GM12872 (cell line): ENCODE measurements around the gene CXCL17.

Experiments used
- TF ChIP-seq, protein P1 (sequence below): IDR thresholded peaks from 3 replicates; pipeline ENCODE4 v1.5.1; 2011; ENCODE audit warnings: low read depth, mild to moderate bottlenecking, low read length, moderate library complexity; ENCODE audit not compliant: insufficient read depth

The CXCL17 gene

DNA sequence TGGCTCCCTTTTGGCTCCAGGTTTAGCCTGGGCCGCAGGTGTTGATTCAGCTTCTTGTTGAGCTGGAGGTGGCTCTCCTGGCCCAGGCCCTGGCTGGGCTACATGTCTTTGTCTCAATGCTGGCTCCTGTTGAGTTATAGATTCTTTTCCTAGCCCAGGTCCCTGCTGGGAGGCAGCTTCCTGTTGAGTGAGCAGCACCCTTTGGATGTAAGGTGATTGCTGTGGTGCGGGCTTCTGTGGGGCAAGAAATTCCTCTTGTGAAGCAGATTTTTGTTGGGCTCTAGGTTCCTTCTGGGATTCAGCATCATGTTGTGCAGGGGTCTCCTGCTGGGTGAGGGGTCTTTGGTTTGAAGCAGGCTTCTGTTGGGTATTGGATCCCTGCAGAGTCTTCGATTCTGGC, 16.1 kb downstream of the CXCL17 start:
- TF ChIP-seq, protein P1, sequence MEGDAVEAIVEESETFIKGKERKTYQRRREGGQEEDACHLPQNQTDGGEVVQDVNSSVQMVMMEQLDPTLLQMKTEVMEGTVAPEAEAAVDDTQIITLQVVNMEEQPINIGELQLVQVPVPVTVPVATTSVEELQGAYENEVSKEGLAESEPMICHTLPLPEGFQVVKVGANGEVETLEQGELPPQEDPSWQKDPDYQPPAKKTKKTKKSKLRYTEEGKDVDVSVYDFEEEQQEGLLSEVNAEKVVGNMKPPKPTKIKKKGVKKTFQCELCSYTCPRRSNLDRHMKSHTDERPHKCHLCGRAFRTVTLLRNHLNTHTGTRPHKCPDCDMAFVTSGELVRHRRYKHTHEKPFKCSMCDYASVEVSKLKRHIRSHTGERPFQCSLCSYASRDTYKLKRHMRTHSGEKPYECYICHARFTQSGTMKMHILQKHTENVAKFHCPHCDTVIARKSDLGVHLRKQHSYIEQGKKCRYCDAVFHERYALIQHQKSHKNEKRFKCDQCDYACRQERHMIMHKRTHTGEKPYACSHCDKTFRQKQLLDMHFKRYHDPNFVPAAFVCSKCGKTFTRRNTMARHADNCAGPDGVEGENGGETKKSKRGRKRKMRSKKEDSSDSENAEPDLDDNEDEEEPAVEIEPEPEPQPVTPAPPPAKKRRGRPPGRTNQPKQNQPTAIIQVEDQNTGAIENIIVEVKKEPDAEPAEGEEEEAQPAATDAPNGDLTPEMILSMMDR, result no peak

DNA sequence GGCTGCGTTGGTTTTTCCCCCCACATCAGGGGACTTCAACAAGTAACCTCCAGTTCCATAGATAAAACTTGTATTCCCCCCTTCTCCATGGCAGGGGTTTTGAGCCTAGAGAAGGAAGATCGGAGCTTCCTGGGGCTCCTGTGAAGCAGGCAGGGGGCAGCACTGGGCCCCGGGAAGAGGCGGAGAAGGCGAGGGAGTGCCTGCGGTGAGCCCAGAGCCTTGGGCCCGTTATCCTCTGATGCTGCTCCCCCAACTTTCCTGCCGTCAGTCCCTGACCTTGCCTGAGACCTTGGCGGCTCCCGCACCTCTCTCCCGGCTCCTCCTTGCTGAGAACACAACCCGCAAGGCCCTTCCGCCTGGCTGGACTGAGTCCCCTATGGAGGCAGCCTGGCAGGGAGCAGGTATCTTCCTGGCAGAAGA, 18.0 kb downstream of the CXCL17 start:
- TF ChIP-seq, protein P1, result no peak

DNA sequence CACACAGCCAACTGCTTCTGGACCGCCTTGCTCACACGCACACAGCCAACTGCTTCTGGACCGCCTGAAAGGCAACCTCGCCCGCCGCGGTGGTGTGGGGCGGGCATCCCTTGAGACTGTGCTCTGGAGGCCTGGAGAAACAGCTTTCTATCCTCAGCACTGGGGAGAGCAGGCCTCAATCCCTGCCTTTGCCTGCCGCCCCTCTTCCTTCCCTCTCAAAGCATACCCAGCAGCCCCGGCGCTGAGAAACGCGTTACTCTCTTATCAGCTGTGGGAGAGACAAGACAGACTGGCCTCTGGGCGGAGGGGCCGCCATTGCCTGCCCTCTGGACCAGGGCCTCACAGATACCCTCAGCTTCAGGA, 18.4 kb downstream of the CXCL17 start:
- TF ChIP-seq, protein P1, result no peak

DNA sequence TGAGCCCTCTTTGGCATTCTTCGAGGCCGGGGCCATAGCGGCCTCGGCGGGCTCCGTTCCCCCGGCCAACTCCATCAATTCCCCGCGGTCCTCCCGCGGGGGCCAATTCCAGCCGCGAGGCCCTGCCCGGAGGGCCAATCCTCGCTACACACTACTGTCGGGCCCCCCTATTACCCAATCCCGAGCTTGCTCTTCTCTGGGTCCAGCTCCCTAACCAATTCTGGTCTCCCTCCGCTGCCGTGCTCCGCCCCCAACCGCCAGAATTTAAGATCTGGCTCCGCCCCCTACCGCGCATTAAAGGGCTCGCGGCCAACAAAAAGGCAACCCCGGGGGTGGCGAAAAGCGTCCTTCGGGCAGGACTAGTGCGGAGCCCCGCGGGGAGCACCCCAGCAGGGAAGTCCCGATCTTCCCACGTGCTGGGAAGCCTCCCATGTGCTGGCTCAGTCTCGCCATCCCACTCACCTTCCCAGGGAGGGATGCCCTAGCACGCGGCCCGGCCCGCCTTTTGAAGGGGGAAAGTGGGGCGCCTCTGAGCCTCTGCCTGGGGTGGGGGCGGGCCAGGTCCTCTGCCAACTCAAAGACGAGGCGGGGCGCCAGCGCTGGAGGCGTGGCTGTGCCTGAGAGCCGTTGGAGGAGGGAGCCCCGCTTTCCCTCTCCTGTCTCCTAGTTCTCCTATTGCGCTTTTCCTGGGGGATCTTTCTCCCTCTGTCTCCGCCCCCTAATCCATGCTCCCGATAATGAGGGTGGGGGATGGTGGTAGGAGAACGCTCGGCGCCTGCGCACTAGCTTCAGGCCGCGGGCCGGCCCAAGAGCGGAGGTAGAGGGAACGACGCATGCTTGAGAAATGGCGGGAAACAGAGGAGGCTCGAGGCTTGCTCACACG, 19.0 kb downstream of the CXCL17 start:
- TF ChIP-seq, protein P1, result no peak

DNA sequence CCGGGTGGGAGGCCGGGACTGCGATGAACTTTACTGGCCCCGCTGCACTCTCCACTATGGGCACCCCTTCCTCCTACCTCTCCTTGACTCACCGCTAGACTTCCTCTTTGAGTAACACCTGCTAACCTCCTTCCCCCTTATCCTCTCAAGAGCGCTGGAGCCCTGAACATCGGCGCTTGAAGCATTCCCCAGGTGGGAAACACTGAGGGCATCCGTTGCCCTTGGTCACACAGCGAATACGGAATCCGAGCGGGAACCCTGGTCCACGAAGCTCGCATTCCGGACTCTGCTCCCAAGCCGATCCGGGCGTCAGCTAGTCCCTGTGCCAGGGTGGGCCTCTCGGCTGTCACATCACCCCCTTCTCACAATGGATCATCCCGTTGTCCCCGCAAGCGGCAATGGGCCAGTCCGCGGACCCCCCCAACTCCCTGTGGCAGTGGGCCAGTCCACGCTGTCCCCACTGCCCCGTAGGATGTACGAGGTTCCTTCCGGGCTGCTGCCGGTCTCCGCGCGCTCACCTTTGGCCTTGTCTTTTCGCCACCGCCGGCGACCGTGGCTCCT, 19.8 kb downstream of the CXCL17 start:
- TF ChIP-seq, protein P1, result 0 out of 3 replicates have a peak, but pooled peaks have one; percentile 14

DNA sequence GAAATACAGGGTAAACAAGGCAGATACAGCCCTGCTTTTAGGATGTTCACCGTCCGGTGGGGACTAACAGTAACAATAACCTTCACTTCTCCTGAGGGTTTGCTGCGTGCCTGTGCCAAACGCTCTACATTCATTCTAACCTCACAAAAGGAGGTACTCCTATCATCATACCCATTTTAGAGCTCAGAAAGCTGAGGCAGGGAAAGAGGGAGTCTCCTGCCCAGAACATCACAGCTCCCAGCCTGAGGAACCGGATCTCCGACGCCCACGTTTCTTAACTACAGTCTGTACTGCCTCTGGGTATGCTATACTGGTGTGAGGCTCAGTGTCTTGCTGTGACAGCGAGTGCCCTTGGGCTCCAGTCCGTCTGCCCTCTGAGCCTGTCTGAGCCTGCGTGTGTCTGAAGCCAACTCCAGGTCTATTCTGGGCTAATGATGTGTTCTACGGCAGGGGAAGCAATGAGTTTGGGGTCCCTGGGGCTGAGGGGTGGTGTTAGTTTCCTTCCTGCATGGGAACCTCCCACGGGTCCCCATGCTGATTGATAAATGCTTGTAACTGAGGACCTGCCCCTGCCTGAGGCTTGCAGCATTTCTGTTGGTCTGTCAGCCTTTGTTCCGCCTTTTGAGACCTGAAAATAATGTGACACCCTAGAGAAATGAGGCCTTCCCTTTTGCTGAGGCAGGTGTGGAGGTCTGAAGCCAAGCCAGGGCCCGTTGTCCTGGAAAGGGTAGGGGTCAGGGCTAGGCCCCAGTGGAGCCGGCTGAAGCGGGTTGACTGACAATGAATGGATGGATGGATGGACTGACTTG, 20.4 kb downstream of the CXCL17 start:
- TF ChIP-seq, protein P1, result no peak

DNA sequence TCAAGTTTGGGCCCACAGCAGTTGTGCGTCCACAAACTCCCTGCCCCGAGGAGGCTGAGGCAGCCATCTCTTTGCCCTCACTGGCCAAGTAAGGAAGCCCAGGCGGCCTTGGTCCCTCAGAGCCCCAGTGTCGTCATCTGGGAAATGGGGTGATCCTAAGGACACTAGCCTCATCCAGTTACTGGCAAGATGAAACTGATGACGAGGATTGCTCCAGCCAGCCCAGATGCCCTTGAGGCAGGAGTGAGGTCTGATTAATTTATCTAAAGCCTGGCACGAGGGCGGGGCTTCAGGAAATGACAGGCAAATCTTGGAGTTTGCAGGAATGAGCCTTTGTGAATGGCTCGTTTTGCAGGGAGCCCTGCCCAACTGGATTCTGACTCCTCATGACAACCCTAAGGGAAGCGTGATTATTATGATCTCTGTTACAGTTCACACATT, 21.1 kb downstream of the CXCL17 start:
- TF ChIP-seq, protein P1, result no peak
